Cardiac fibroblast (primary cell): ENCODE measurements around the gene UQCC5.

ENCODE experiments used
- DNase-seq, 2 donors: peaks; one replicate each; pipeline versions ENCODE4 v3.0.0 to v3.0.0-alpha.2; 2010; ENCODE audit warnings: low read depth in 2 of 2
- H3K4me3 ChIP-seq, 2 donors: replicated peaks in 1 of 2; 1 replicate in 1 of 2; 2 replicates in 1 of 2; pipeline ENCODE4 v1.5.1; 2011; ENCODE audit warnings: low read depth in 2 of 2, low read length in 2 of 2, mild to moderate bottlenecking in 2 of 2, moderate library complexity in 1 of 2
- CTCF ChIP-seq: IDR thresholded peaks from one replicate; pipeline ENCODE4 v1.5.1; 2011; ENCODE audit warnings: low read depth, mild to moderate bottlenecking, low read length, inconsistent platforms

The UQCC5 gene

GRCh38 chr3:52535411-52536111, 844 bp upstream of the UQCC5 start:
- DNase-seq = no peak
- no peak for TF ChIP-seq CTCF
- no peak overlapping the region for H3K4me3 ChIP-seq

GRCh38 chr3:52536112-52536368, 365 bp upstream of the UQCC5 start:
- no peak overlapping the region for H3K4me3 ChIP-seq
- no peak for DNase-seq
- no peak for TF ChIP-seq CTCF

- DNase-seq = no peak
- peak overlapping the region; percentile 58 to 71 for H3K4me3 ChIP-seq
- no peak for TF ChIP-seq CTCF
Observed at GRCh38 chr3:52537165-52537620, 788 bp downstream of the UQCC5 start.

- H3K4me3 ChIP-seq = peak overlapping the region; percentile 58 to 71
- DNase-seq = no peak
- no peak for TF ChIP-seq CTCF
Observed at GRCh38 chr3:52537726-52538421, 1.5 kb downstream of the UQCC5 start.

GRCh38 chr3:52539010-52539653, 2.7 kb downstream of the UQCC5 start:
- no peak for TF ChIP-seq CTCF
- DNase-seq = no peak
- no peak overlapping the region for H3K4me3 ChIP-seq

GRCh38 chr3:52541050-52541449, 4.6 kb downstream of the UQCC5 start:
- no peak for TF ChIP-seq CTCF
- no peak overlapping the region for H3K4me3 ChIP-seq
- no peak for DNase-seq
